Fibroblast of peridontal ligament (primary cell): ENCODE measurements around the gene MSI2.

Experiments
- DNase-seq: peaks from one replicate; pipeline ENCODE4 v3.0.0-alpha.2; 2010; ENCODE audit errors: extremely low read depth

Gene MSI2

GRCh38 chr17:57713140-57713539 lies 456.8 kb downstream of the MSI2 start:
- DNase-seq, result no peak

- no peak for DNase-seq
Observed at GRCh38 chr17:57714665-57715180, 458.4 kb downstream of the MSI2 start.

DNA sequence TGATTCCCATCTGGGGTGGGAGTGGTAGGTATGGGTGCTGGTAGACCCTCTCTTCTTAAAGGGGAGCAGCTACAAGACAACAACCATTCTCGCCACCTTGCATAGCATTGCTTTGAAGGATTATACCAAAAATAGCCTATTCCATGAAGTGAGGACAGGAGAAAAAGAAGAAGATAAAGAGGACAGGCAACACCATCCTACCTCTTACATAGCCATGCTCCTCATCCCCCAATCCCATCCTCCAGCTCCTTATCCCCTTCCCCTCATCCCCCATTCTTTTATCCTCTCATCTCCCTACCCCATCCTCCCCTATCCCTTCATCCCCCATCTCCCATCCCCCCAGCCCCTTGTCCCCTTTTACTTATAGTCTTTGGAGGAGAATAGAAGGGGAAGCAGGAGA lies 459.7 kb downstream of the MSI2 start:
- no peak for DNase-seq

DNA sequence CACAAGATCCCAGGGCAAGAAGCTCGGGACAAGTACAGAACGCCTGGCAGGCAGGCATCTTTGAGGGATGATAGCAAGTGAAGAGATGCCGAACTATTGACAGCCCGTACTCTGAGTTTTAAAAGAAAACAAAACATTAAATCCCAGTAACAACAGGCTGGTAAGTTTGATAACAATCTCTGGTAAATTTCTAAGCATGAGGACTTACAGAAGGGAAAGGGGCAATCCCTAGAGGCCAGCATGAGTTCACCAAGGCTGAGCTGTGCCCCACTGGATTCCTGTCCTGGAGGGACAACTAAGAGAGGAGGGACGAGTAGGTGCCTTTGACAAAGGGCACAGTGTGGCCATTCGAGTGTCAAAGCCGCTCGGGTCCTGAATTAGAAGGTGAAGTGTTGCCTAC lies 462.6 kb downstream of the MSI2 start:
- DNase-seq, result no peak

DNA sequence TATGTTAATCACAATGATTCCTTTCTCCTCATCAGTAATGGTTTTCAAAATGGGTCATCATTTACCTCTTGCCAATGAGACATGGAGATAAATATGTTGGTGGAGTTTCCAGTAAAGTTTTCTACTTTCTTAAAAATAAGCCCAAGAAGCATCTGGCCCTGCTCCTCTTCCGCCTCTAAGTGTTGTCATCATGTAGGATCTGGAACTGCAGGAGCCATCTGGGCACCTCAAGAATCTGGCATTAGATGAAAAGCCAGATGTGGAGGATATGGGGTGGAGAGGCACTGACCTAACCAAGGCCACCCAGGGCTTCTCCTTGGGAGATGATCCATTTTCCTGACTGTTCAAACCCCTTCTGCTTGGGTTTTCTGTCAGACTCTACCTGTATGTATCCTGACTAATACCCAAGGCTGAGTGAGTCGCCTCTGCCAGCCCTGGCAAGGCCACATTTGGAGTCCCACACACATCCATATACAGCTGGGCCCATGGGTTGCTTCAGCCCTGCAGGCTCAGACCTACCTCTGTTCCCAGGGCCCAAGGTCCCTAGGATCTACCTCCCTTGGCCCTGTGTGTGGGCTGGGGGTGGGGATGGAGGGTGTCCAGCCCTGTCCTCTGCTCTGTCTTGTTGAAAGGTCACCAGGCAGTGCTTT lies 464.2 kb downstream of the MSI2 start:
- DNase-seq, result no peak

DNA sequence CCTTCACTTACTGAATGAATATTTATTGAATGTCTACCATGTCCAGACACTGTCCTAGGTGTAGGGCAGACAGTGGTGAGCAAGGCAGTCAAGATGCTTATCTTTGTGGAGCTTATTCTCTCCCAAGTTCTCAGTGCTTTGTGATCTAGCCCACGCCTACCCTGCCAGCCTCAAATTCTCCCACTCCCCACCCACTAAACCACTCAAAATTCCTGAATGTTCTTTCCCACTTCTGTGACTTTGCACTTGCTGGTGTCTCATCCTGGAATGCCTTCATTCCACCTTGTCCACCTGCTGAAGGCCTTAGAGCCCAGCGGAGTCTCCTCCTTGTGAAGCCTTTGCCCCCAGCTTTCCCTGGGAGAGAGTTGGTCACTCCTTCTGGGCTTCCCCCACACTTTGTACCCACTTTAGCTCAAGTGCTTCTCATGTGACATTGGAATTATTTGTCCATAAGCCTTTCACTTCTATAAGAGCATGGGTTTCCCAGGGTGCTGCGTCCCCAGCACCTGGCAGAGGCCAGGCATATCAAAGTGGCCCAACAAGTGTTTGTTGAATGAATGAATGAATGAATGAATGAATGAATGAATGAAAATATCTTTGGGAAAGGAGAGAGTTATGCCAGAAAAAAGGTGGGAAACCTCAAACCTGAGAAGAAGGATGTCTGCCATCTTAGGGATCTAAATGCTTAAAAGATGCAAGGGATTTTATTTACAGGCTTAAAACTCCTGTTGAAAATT lies 465.8 kb downstream of the MSI2 start:
- DNase-seq, result no peak

DNA sequence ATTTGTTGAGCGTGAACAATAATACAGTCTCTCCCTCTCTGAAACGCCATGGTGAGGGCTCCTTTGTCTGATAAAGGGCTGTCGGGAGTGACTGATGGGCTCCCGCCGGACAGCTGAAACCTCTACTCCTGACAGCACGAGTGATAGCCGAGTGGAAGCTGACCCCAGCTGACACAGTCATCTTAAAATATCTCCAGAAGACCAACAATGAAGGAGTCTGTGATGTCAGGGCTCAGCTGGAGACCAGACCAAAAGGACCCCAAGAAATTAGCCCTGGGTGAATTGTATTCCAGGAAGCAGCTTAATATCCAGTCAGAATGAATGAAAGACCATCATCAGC lies 466.4 kb downstream of the MSI2 start:
- no peak for DNase-seq

DNA sequence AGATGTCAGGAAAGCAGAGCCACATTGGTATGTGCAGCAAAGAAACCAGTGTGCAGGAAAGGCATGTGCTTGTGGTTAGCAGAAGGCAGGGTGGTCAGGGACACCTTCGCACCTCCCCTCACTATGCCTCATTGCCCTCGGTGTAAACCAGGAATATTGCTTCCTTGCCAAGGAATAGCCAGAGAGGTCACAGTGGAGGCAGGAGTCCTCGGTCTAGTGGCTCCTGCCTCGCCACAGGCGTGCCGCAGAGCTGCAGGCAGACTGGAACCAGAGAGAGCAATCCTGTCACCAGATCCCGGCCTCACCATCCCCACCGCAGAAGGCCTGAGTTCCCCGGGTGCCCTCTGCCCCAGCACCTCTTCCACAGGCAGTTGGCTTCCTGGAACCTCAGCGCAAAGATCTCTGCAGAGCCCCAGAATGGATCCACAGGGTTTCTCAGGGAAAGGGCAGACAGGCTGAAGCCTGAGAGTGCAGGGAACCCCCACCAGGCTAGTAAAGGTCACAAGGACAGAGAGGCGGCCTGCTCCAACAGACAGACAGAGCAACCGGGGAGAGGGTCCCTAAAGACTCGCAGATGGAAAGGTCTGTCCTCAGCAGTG lies 467.2 kb downstream of the MSI2 start:
- no peak for DNase-seq

GRCh38 chr17:57724026-57724728 lies 467.9 kb downstream of the MSI2 start:
- no peak for DNase-seq

- no peak for DNase-seq
Observed at GRCh38 chr17:57724729-57725125, 468.4 kb downstream of the MSI2 start.

DNA sequence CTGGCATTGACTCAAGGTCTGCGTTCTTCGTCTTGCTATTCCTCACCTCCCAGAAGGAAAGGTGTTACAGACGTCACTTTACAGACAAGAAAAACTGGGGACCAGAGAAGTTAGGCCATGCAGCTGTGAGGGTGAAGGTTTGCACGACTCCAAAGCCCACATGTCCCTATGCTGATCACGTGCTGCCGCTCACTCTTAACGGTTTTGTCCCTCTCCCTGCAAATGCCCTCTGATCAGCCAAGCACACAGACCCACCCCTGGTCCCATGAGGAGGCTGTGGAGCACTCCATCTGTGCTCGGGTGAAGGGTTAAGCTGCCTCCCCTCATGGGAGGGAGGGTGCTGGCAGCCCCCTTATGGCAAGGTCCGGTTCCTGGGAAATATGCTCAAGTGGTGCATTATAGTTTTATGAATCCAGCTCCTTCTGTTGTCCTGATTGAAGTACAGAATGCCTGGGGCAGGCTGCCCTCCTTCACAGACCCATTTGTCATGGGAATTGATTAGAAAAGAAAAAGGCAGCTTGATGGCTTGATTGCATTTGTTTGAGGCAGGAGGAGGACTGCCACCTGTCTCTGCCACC lies 470.0 kb downstream of the MSI2 start:
- DNase-seq, result no peak

DNA sequence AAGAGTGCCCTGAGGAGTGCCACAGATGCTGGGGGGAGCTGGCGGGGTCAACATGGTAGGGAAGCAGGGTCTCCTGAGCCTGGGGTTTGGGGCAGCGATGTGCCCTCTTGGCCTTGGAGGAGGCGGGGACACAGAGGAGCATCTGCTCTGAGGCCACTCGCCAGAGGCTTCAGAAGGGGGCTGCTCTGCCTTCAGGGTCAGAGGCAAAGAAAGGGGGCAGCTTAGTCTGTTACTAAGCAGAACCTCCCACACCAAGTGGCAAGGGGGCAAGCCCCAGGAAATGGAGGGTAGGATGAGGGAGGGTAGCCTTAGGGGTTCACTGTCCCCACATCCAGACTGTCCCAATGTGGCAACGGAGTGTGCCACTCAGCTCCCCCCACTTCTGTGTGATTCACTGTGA lies 470.5 kb downstream of the MSI2 start:
- DNase-seq, result no peak

DNA sequence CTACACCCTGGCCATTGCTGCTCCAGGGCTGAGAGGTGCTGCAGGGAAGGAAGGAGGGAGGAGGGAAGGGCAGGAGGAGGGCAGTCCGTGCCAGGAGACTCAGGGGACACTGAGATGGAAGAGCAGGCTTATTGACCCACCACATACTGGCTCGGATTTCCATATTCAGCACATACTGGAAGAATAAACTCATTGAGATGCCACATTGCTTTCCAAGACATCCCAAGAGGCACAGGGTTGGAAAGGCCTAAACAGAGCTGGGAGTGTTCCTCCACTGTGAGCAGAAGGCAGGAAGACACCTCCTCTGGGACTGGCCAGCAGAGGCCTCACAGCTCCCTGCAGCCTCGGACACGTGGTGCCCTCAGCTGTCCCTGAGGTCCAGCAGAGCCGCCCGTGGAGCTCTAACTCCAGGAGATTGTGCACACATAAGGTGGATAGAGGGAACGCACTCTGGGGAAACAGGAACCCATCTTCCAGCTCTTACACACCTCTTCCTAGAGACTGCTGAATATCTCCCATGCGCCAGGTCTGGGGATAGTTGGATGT lies 471.4 kb downstream of the MSI2 start:
- DNase-seq, result no peak

- DNase-seq, result no peak
Observed at GRCh38 chr17:57730026-57730701, 473.8 kb downstream of the MSI2 start.

DNA sequence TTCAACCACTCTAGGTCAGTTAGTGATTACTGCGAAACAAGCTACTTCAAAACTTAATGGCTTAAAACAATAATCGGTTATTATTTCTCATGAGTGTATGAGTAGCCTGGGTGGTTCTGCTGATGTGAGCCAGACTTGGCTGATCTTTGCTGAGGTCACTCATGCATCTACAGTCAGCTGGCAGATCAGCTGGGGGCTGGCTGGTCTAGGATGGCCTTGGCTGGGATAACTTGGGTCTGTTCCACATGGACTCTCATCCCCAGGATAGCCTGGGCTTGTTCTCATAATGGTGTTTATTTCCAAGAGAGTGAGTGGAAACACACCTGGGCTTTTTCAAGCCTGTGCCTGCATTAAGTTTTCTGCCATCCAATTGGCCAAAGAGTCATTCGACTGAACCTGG lies 475.7 kb downstream of the MSI2 start:
- DNase-seq, result no peak

GRCh38 chr17:57733085-57733484 lies 476.8 kb downstream of the MSI2 start:
- DNase-seq, result no peak
